HepG2 (cell line): ENCODE results near the gene ROMO1. TPM values are rescaled to one million over a fixed set of nuclear protein-coding genes. Genes with fewer than 3 reads are reported as not detected.
A peak's percentile ranks its signal among the peaks of the same experiment; 100 is the strongest.

Source experiments
- AFF4 ChIP-seq: sonication (generic); formaldehyde crosslinking; IDR thresholded peaks from 2 replicates; pipeline ENCODE4 v1.4.0; 2020; ENCODE audit warnings: missing genetic modification reagents
- ATF3 ChIP-seq: sonication (generic); formaldehyde crosslinking; IDR thresholded peaks from 2 replicates; pipeline ENCODE4 v1.4.0; 2020; ENCODE audit warnings: missing genetic modification reagents
- FOXO1 ChIP-seq: sonication (generic); formaldehyde crosslinking; IDR thresholded peaks from 2 replicates; pipeline ENCODE4 v1.4.0; 2020; ENCODE audit warnings: missing genetic modification reagents
- GABPB1 ChIP-seq: IDR thresholded peaks from 2 replicates; pipeline ENCODE4 v1.6.1; 2016; ENCODE audit warnings: mild to moderate bottlenecking, missing genetic modification reagents, moderate library complexity, missing compliant biosample characterization
- GATA4 ChIP-seq: sonication (generic); IDR thresholded peaks from 2 replicates; pipeline ENCODE4 v1.6.1; 2016; ENCODE audit warnings: antibody characterized with exemption, low read depth, borderline replicate concordance
- KDM5B ChIP-seq: sonication (generic); formaldehyde crosslinking; IDR thresholded peaks from 2 replicates; pipeline ENCODE4 v1.4.0; 2020; ENCODE audit warnings: missing genetic modification reagents, mild to moderate bottlenecking, borderline replicate concordance
- KIAA2018 ChIP-seq: sonication (generic); formaldehyde crosslinking; IDR thresholded peaks from 2 replicates; pipeline ENCODE4 v1.5.0; 2020; ENCODE audit warnings: mild to moderate bottlenecking, missing genetic modification reagents, borderline replicate concordance
- NR3C1 ChIP-seq: sonication (generic); formaldehyde crosslinking; IDR thresholded peaks from 2 replicates; pipeline ENCODE4 v1.4.0; 2020; ENCODE audit warnings: missing genetic modification reagents
- POLR2A ChIP-seq, 2 experiments: IDR thresholded peaks; 2 replicates each; pipeline ENCODE4 v1.6.1; 2011; ENCODE audit warnings: low read depth in 2 of 2, low read length in 2 of 2, mild to moderate bottlenecking in 1 of 2, moderate library complexity in 1 of 2; ENCODE audit not compliant: insufficient read depth in 1 of 2
- RORA ChIP-seq: sonication (generic); formaldehyde crosslinking; IDR thresholded peaks from 2 replicates; pipeline ENCODE4 v1.5.0; 2020; ENCODE audit warnings: mild to moderate bottlenecking, missing genetic modification reagents, moderate library complexity
- SMAD9 ChIP-seq: sonication (generic); formaldehyde crosslinking; IDR thresholded peaks from 2 replicates; pipeline ENCODE4 v1.5.1; 2020; ENCODE audit warnings: mild to moderate bottlenecking, missing genetic modification reagents
- SRSF9 ChIP-seq: fragments of 200-400 bp; formaldehyde crosslinking; IDR thresholded peaks from 2 replicates; pipeline ENCODE4 v1.6.1; 2018; ENCODE audit warnings: borderline replicate concordance, mild to moderate bottlenecking, low read depth, low read length; ENCODE audit not compliant: insufficient read depth, poor library complexity, severe bottlenecking
- TAF1 ChIP-seq: sonication (generic); formaldehyde crosslinking; IDR thresholded peaks from 2 replicates; pipeline ENCODE4 v1.4.0; 2020; ENCODE audit warnings: missing genetic modification reagents
- ZBTB2 ChIP-seq: sonication (generic); formaldehyde crosslinking; IDR thresholded peaks from 2 replicates; pipeline ENCODE4 v1.8.0; 2022; ENCODE audit warnings: low read depth, missing genetic modification reagents
- ZNF816 ChIP-seq: sonication (generic); formaldehyde crosslinking; IDR thresholded peaks from 2 replicates; pipeline ENCODE4 v1.8.0; 2022; ENCODE audit warnings: missing genetic modification reagents, mild to moderate bottlenecking, borderline replicate concordance
- ZSCAN20 ChIP-seq: sonication (generic); formaldehyde crosslinking; IDR thresholded peaks from 2 replicates; pipeline ENCODE4 v1.4.0; 2020; ENCODE audit warnings: missing genetic modification reagents, mild to moderate bottlenecking, borderline replicate concordance
- polyA plus RNA-seq, 8 experiments: library from polyadenylated mRNA; depleted of rRNA in 3 of 8; stranded (reverse) in 7 of 8; unstranded in 1 of 8; fragments of >200 nt; fragmentation: Illumina TruSeq in 4 of 8; extraction: Trizol in 4 of 8; gene quantifications; 2 replicates each; pipeline versions ENCODE4 v1.2.1 to v1.2.3, GENCODE V29; 2011 to 2016; ENCODE audit warnings: low read depth in 4 of 8, missing spikeins in 1 of 8, mixed read lengths in 1 of 8; ENCODE audit not compliant: insufficient read depth in 1 of 8
- total RNA-seq, 5 experiments: library from RNA; depleted of rRNA; stranded (reverse); fragments of >200 nt; fragmentation: Illumina TruSeq; extraction: Trizol; gene quantifications; 2 replicates each; pipeline ENCODE4 v1.2.3, GENCODE V29; 2016; ENCODE audit warnings: low read depth in 1 of 5

ROMO1 gene
- total and polyA plus RNA-seq, 2 of the 13 experiments (the other 11 are each of a cell fraction or from before 2014, with no cell fraction given), result 636 to 755 TPM

- TF ChIP-seq GABPB1 (CRISPR knock-in tag) (no peak), SRSF9 (no peak), ZBTB2 (CRISPR knock-in tag) (no peak), TAF1 (CRISPR knock-in tag) (no peak), NR3C1 (CRISPR knock-in tag) (no peak), ATF3 (CRISPR knock-in tag) (no peak), KIAA2018 (CRISPR knock-in tag) (no peak), ZSCAN20 (no peak), AFF4 (CRISPR knock-in tag) (no peak), FOXO1 (CRISPR knock-in tag) (0 out of 2 replicates have a peak, but pooled peaks have one; percentile 30), SMAD9 (CRISPR knock-in tag) (no peak), KDM5B (CRISPR knock-in tag) (peak; percentile 68), GATA4 (no peak), RORA (CRISPR knock-in tag) (no peak), ZNF816 (CRISPR knock-in tag) (no peak), POLR2A (IDR thresholded peaks at IDR 0.05; ENCODE audit: insufficient read depth in 1 of 2, low read depth in 2 of 2, low read length in 2 of 2) (peak in 1 of 2 experiments; percentile 36; a peak in 1 of 4 replicates)
Measured at GRCh38 chr20:35697696-35698297, 1.4 kb upstream of the ROMO1 start (continued).
